Right lobe of liver (tissue), 4 donors: ENCODE results near the gene FYB1.

Experiments used
- POLR2A ChIP-seq: fragments of 450-650 bp; IDR thresholded peaks from one replicate; pipeline ENCODE4 v1.6.1; 2017; ENCODE audit warnings: antibody characterized with exemption, mild to moderate bottlenecking
- TF ChIP-seq, protein P1 (sequence below), 4 donors: fragments of 200-600 bp in 3 of 4; fragments of 450-650 bp in 1 of 4; IDR thresholded peaks; one replicate each; pipeline versions ENCODE4 v1.5.1 to v1.8.0; 2016 to 2022; ENCODE audit warnings: antibody characterized with exemption in 4 of 4, mild to moderate bottlenecking in 2 of 4
- donor health status: DM: no; HTN: no; CAD: no.
- donor health status: DM: no; HTN: no; CAD: no.
- donor health status: DM: no; HTN: yes; CAD: no.

DNA sequence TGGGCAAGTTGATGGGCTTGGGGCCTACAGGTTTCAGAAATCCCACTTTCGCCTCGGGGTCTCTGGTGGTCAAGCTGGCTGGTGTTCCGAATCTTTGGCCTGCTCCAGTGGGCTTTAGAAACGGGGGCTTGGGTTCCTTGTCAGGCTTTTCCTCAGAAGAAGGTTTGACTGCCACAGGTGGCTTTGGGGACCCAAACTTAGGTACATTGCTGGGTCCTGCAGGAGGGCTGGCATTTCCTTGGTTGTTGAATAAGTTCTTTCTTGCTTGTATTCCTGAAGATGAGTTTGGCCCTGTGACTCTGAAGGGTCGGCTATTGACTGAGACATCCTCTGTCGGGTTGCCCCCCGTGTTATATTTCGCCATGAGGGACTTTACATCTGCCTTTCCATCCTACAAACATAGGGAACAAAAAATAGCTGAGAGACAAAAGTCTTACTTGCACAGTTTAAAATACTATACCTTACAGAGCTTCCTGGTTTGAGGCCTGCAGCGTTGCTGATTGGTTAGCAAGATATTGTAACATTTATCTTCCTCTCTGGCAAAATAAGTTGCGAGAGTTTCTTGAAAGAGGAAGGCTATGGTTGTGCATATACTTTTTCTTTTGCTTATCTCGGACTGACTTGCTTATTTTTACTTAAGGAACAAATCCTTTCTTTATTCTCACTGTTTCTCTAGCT is 16.6 kb downstream of the FYB1 start:
- TF ChIP-seq, protein P1, sequence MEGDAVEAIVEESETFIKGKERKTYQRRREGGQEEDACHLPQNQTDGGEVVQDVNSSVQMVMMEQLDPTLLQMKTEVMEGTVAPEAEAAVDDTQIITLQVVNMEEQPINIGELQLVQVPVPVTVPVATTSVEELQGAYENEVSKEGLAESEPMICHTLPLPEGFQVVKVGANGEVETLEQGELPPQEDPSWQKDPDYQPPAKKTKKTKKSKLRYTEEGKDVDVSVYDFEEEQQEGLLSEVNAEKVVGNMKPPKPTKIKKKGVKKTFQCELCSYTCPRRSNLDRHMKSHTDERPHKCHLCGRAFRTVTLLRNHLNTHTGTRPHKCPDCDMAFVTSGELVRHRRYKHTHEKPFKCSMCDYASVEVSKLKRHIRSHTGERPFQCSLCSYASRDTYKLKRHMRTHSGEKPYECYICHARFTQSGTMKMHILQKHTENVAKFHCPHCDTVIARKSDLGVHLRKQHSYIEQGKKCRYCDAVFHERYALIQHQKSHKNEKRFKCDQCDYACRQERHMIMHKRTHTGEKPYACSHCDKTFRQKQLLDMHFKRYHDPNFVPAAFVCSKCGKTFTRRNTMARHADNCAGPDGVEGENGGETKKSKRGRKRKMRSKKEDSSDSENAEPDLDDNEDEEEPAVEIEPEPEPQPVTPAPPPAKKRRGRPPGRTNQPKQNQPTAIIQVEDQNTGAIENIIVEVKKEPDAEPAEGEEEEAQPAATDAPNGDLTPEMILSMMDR (IDR thresholded peaks at IDR 0.05) = no peak
- no peak for TF ChIP-seq POLR2A
